HCEC 1CT (cell line): Measurements from ENCODE around the gene RPL26.
"Not testable (repeated sequence)": the region's sequence is repeated elsewhere in the genome, so short reads cannot be mapped to it uniquely, and the experiment has no call there.

Experiments
- DNase-seq: peaks from one replicate; pipeline ENCODE4 v3.0.0-alpha.2; 2017

RPL26 gene

GRCh38 chr17:8362651-8363332 lies 20.2 kb downstream of the RPL26 start:
- no peak for DNase-seq

GRCh38 chr17:8360751-8361150 lies 22.2 kb downstream of the RPL26 start:
- DNase-seq, result no peak

- no peak for DNase-seq
These were observed 22.7 kb downstream of the RPL26 start for GRCh38 chr17:8360260-8360659.

GRCh38 chr17:8359769-8360168 lies 23.2 kb downstream of the RPL26 start:
- peak; percentile 87 for DNase-seq

GRCh38 chr17:8357910-8358309 lies 25.1 kb downstream of the RPL26 start:
- no peak for DNase-seq

GRCh38 chr17:8354236-8354635 lies 28.8 kb downstream of the RPL26 start:
- DNase-seq, result no peak

GRCh38 chr17:8353736-8354135 lies 29.3 kb downstream of the RPL26 start:
- DNase-seq, result no peak

- no peak for DNase-seq
These were observed 32.7 kb downstream of the RPL26 start for GRCh38 chr17:8350339-8350738.

- not testable (repeated sequence) for DNase-seq
These were observed 36.0 kb downstream of the RPL26 start for GRCh38 chr17:8347001-8347400.

GRCh38 chr17:8345951-8346665 lies 36.9 kb downstream of the RPL26 start:
- no peak for DNase-seq

GRCh38 chr17:8345052-8345690 lies 37.8 kb downstream of the RPL26 start:
- DNase-seq, result no peak

GRCh38 chr17:8341456-8341855 lies 41.5 kb downstream of the RPL26 start:
- no peak for DNase-seq

- no peak for DNase-seq
These were observed 43.5 kb downstream of the RPL26 start, which contains the start of gene ODF4 for GRCh38 chr17:8339540-8339939. Gene ODF4, plus strand, starts transcription at chr17:8339840. Its CDS starts 212 bp downstream, at chr17:8340052.

GRCh38 chr17:8338753-8339140 lies 44.2 kb downstream of the RPL26 start:
- DNase-seq, result no peak

GRCh38 chr17:8337802-8338752 lies 44.9 kb downstream of the RPL26 start:
- no peak for DNase-seq

- DNase-seq, result no peak
These were observed 49.7 kb downstream of the RPL26 start for GRCh38 chr17:8333281-8333680.

- DNase-seq, result no peak
These were observed 50.3 kb downstream of the RPL26 start for GRCh38 chr17:8332688-8333087.

- DNase-seq, result no peak
These were observed 50.9 kb downstream of the RPL26 start for GRCh38 chr17:8332128-8332527.
